Measurements from ENCODE around the gene ISCA2. TPM values are rescaled to one million over a fixed set of nuclear protein-coding genes. Genes with fewer than 3 reads are reported as not detected.

Gene ISCA2
- polyA plus RNA-seq, 3 donors = 40.2 to 42.7 (median 41.7) TPM

- DNase-seq = no peak
Measured at GRCh38 chr14:74476107-74476506, 17.5 kb upstream of the ISCA2 start.

- DNase-seq = no peak
Measured at GRCh38 chr14:74476607-74477006, 17.0 kb upstream of the ISCA2 start.

GRCh38 chr14:74478996-74479635 lies 14.4 kb upstream of the ISCA2 start:
- no peak for DNase-seq

GRCh38 chr14:74480046-74480445 lies 13.5 kb upstream of the ISCA2 start:
- no peak for DNase-seq

GRCh38 chr14:74482571-74482970 lies 11.0 kb upstream of the ISCA2 start:
- DNase-seq = no peak

GRCh38 chr14:74483321-74483720 lies 10.2 kb upstream of the ISCA2 start:
- DNase-seq = no peak

GRCh38 chr14:74486164-74486563 lies 7.4 kb upstream of the ISCA2 start:
- DNase-seq = no peak

GRCh38 chr14:74488786-74489397 lies 4.7 kb upstream of the ISCA2 start:
- no peak for DNase-seq

GRCh38 chr14:74490486-74490885 lies 3.1 kb upstream of the ISCA2 start:
- no peak for DNase-seq

- no peak for DNase-seq
Measured at GRCh38 chr14:74491956-74492775, 1.4 kb upstream of the ISCA2 start.

GRCh38 chr14:74492776-74493342 lies 706 bp upstream of the ISCA2 start, which contains the start of gene NPC2:
Gene NPC2 (minus strand): TSS chr14:74493305. CDS start chr14:74493274, 31 bp downstream.
- peak; percentile 48 for DNase-seq

GRCh38 chr14:74495356-74495755 lies 1.8 kb downstream of the ISCA2 start:
- DNase-seq = no peak

GRCh38 chr14:74500417-74501134 lies 7.0 kb downstream of the ISCA2 start:
- DNase-seq = no peak

- peak; percentile 89 for DNase-seq
Measured at GRCh38 chr14:74501135-74501614, 7.6 kb downstream of the ISCA2 start.

GRCh38 chr14:74501691-74502090 lies 8.1 kb downstream of the ISCA2 start:
- DNase-seq = no peak

- peak; percentile 65 for DNase-seq
Measured at GRCh38 chr14:74502236-74503019, 8.9 kb downstream of the ISCA2 start.

GRCh38 chr14:74503291-74503937 lies 9.8 kb downstream of the ISCA2 start:
- no peak for DNase-seq

- no peak for DNase-seq
Measured at GRCh38 chr14:74503938-74504335, 10.4 kb downstream of the ISCA2 start.

- DNase-seq = no peak
Measured at GRCh38 chr14:74504412-74504811, 10.8 kb downstream of the ISCA2 start.

Measured in renal pelvis (tissue), 4 donors.